GM21717 (cell line): ENCODE data around the gene PRMT3.
"Not testable (repeated sequence)": the region's sequence is repeated elsewhere in the genome, so short reads cannot be mapped to it uniquely, and the experiment has no call there.

Source experiments
- ATAC-seq: cut with Tn5 transposase; IDR thresholded peaks from one replicate; pipeline ENCODE4 v1.9.1; 2021; ENCODE audit warnings: mild to moderate bottlenecking, moderate library complexity; ENCODE audit not compliant: unreplicated experiment

Gene PRMT3

GRCh38 chr11:20387261-20388095 lies at the start of gene PRMT3:
Gene PRMT3, plus strand, starts transcription at chr11:20387716. Its CDS starts 31 bp downstream, at chr11:20387747.
- peak; percentile 79 for ATAC-seq

GRCh38 chr11:20342347-20343141 lies 45.0 kb upstream of the PRMT3 start:
- no peak for ATAC-seq

GRCh38 chr11:20351136-20351535 lies 36.4 kb upstream of the PRMT3 start:
- ATAC-seq: no peak

GRCh38 chr11:20351751-20352262 lies 35.7 kb upstream of the PRMT3 start:
- ATAC-seq: no peak

DNA sequence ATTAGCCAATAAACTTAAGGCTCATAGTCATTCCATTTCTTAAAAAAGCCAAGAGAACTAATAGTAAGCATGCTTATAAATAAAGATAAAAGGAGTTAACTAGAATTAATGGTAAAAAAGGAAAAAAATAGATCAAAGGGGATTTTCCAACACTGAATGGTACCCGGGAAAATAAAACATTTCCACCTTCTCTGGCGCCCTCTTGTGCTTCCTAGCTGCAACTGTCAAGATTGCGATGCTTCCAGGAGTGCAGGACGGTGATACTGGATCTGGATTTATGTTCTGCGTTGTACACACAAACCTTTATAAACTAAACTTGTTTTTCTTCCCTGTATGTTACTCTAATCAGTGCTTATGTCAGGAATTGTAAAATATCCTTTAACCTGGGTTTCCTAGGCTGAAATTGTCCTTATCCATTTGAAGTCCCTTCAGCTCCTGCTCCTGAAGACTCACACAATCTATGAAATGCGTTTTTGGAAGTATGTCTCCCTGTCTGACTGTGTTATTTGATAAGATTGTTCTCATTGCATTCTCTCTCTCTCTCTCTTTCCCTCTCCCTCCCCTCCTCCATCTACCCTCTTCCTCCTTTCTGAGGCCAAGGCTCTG lies 33.6 kb upstream of the PRMT3 start:
- ATAC-seq: no peak

DNA sequence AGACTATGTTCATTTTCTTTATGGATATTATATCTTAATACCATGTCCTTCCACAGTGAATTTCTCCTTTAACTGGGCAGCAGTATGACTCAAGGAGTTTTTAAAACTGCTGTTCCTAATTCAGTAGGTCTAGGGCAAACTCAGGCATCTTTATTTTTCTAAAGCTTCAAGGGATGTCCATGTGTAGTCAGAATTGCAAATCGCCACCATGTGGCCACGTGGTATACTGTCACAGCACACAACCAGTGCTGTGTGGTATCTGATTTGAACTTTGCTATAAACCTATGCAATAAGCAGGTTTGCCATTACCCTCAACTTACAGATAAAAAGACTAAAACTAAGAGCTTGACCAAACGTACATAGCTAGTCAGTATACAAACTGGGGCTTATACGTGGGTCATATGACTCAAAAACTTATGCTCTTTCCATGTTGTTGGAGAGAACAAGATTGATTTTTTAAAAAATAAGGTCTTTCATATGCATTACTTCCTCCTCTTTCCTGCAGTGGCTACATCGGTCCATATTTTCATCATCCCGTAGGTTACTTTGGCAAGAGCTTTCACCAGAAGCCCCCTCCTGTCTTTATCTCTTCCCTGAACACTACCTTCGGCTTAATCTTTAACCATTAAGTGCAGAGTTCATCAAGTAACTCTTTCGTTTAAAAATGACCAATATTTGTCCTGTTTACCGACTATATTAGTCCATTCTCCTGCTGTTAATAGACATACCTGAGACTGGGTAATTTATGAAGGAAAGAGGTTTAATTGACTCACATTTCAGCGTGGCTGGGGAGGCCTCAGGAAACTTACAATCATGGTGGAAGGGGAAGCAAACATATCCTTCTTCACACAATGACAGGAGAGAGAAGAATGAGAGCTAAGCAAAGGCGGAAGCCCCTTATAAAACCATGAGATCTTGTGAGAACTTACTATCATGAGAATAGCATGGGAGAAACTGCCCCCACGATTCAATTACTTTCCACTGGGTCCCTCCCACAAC lies 32.0 kb upstream of the PRMT3 start:
- ATAC-seq: peak; percentile 86

GRCh38 chr11:20357150-20357549 lies 30.4 kb upstream of the PRMT3 start:
- no peak for ATAC-seq

DNA sequence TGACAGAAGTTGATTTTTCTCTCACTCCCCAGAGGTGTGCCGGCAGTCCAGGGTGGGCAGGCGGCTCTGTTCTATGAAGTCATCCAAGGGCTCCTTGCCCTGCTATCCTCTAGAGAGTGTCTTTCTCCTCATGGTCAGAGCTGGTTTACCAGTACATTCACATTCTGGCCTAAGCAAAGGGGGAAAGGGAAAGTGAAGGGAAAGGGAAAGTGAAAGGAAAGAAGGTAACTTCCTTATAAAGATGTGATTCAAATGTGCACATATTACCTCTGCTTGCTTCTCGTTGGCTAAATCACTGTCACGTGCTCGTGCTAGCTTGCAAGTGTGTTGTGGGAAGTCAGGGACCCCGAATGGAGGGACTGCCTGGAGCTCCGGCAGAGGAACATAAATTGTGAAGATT lies 26.9 kb upstream of the PRMT3 start:
- ATAC-seq: no peak

- ATAC-seq: no peak
Measured at GRCh38 chr11:20362481-20362880, 25.0 kb upstream of the PRMT3 start.

DNA sequence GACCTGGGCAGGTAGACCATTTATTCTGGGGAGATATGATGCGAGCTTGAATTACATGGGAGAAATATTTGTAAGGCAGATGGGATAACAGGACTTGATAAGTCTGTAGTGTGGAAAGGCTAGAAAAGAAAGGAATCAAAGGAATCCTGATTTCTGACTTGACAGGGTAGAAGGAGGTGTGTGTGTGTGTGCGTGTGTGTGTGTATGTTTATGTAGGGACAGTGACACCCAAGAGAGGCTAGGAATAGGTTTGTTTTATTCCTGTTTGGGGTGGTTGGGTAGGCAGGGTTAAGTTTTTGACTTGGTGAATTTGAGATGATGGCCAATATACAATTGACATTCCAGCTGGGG lies 24.4 kb upstream of the PRMT3 start:
- ATAC-seq: peak; percentile 13

DNA sequence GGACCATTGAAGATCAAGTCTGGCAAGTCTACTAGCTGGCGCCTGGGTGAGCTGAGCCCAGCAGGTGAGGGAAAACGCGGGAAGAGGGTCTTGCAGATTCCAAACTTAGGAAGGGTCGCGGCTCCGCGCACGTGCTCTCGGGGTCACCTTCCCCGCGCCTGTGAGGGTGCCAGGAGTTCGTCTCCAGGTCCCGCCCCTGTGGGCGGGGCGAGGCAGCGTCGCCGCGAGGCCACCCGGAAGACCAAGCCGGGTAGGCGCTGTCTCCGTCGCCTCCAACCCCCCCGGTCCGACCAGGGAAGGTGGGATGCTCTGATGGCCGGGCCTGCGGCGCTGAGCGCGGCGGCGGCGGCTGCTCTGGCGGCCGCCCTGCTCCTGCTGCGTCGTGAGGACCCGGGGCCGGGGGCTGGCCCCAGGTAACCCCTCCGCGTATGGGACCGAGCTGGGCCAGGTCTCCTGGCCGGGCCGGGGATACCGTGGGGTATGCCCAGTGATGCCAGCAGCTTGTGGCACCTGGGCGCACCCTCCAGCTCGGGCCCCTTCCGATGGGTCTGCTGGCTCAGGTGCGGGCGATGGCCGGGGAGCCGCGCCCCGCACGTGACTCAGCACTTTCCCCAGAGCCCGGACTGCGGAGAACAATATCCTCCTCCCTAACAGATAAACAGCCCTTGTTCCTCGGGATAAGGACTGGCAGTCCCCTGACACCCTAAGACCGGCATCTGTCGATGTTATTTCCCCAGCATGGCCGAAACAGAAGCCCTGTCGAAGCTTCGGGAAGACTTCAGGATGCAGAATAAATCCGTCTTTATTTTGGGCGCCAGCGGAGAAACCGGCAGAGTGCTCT lies 23.8 kb upstream of the PRMT3 start, which contains the start of gene HTATIP2:
TSS of gene HTATIP2 (plus strand) at position 215 of the 841 bp plus-strand sequence. CDS start at position 739, 524 bp downstream.
- ATAC-seq: peak; percentile 98

DNA sequence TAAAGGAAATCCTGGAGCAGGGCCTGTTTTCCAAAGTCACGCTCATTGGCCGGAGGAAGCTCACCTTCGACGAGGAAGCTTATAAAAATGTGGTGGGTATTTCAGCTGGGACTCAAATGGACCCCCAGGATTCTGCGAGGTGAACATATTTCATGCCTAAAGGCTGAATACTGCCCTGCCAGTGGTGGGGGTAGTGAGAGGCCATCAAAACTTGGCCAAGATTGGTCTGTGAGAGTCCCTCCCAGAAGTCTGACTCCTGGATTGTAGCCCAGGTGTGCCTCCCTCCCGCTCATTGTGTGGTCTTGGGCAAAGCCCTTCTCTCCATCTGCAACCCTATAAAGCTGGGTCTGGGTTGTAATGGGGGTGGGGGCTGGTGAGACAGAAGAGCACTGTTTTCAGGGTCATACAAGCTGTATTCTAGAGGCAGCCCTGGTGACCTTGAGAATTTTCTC lies 23.1 kb upstream of the PRMT3 start:
- ATAC-seq: no peak

DNA sequence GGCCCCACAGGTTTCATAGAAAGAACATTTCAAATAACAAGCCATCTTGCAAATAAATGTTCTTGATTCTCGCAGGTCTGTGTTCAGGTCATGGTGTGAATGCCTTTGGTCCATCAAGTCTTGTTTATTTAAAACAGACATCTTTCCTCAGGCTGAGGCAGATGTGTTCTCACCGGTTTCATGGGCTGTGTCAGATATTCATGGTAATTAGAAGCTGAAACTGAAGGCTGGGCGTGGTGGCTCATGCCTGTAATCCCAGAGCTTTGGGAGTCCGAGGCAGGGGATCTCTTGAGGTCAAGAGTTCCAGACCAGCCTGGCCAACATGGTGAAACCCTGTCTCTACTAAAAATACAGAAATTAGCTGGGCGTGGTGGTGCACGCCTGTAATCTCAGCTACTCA lies 22.1 kb upstream of the PRMT3 start:
- not testable (repeated sequence) for ATAC-seq

DNA sequence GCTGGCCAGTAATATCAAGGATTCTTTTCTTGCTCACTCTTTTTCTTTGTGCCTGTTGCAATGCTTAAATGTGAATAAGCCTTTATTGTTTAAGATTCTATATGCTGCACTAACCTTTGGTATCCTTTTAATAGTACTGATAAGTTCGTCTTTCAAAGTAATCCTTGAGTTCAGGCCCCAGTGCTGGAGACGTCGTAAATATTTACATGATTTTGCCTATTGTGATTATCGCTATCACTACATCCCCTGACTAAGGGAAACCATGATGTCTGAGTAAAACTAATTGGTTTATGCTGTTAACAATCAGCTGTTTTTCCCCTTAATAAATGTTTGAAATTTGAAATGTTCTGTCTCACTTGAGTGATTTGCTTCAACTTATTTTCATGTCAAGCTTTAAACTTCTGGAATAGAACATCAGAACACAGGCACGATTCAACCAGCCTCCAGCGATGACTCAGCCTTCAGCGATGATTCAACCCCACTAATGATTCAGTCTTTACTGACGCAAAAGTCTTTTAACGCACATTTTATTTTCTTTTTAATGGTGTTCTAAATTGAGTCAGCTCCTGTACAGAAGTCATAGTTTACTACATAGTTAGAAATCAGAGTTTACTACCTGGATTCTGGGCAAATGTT lies 20.1 kb upstream of the PRMT3 start:
- ATAC-seq: no peak

DNA sequence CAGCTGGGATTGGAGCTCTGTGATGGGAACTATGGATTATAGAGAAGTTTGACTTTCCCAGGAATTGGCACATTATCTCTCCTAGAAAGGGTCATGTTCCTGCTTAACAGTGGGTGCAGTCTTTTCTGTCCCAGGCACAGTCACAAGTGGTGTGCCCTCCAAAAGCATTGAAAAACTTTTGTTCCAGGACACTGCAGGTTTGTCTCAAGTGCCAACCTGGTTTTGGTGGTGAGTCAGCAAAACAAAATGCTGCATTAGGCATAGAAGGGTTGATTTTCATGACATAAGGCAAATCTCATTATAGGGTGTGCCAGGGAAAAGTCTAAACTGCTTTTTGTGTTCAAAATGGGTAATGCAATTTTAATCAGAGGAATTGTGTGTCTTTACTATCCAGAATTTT lies 19.1 kb upstream of the PRMT3 start:
- no peak for ATAC-seq

- no peak for ATAC-seq
Measured at GRCh38 chr11:20369826-20370225, 17.7 kb upstream of the PRMT3 start.

- ATAC-seq: no peak
Measured at GRCh38 chr11:20372081-20372626, 15.4 kb upstream of the PRMT3 start.

- no peak for ATAC-seq
Measured at GRCh38 chr11:20373147-20373546, 14.4 kb upstream of the PRMT3 start.
